SW480 (cell line): ENCODE data around the gene CST4.
"Not testable (repeated sequence)": the region's sequence is repeated elsewhere in the genome, so short reads cannot be mapped to it uniquely, and the experiment has no call there.

Experiments used
- DNase-seq: peaks from one replicate; pipeline ENCODE4 v3.0.0-alpha.2; 2016; ENCODE audit warnings: low spot score

CST4 gene

DNA sequence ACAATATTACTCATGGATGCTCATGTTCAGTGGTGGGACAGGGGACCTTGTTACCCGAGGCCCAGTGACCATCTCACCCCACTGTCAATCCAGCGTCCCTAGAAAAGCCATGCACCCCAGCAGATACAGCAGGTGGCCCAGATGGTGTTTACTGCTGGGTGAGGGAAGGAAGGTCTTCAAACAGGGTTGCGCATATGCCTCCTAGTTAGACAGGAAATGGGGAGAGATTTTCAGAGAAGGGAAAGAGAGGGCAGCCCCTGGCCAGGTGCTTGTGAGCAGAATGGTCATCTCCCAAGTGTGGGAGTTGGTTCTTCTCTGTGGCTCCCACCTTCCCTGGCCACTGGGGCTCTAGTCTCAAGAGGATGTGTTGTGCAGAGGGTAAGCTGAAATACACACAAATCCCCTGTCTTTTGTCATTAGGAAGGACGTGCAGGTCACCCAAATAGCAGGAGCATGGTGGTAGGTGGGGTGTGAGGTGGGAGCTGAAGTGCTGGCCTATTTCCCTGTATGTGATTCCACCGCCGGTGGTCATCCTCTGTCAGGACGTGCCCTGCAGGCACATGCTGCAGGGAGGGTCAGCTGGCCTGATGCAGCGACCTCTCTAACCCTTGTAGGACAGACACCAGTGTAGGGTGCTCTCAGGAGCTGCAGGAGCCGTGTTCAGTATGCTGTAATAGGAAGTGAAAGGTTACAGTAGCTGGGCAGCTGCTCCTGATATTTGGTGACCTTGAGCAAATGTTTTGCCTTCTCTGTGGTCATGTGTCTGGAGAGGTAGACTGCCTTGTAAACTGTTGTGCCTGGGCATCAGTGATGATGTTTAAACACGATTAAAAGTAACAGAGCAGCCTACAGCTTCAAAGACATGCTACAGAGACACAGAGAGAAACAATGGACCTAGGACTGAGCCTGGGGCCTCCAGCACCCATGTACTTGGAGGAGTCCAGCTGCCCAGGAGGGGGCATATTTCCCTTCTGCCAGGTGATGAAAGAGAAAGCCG lies 47.9 kb downstream of the CST4 start:
- DNase-seq = no peak

- no peak for DNase-seq
Observed at GRCh38 chr20:23640018-23640601, 48.7 kb downstream of the CST4 start.

DNA sequence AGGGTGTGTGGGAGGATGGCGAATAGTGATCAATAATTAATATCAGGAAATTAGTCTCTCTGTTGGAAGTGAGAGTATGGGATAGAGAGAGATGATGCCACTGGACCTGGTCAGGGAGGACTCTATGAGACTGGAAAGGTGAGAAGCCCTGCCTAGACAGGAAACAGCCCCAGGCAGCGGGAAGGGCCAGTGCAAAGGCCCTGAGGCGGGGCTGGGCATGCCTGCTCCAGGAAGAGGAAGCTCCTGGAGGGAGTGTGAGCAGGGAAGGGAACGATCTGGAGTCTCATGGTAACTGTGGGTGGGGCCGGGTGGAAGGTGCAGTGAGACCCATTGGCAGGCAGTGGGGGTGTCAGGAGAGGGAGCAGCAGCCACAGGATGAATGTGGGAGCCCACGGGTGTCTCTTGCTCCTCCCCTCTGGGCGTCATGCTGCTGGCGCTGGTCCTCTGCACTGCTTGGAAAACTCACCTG lies 49.3 kb downstream of the CST4 start:
- DNase-seq = no peak

DNA sequence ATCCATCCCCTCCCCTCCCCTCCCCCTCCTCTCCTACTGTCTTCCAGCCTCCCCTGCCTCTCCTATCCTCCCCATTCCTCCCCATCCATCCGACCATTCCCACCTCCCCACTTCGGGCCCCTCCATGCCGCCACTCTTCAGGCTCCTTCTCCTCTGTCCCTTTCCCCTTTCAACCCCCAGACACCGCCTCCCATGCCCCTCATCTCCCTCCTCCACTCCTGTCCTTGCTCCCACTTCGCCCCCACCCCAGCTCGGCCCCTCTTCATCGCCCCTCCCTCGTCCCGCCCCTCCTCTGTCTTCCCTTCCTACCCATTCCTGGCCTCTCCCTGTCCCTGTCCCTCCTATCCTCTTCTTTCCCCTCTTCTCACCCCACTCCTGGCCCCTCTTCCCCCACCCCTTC lies 50.5 kb downstream of the CST4 start:
- DNase-seq = no peak

DNA sequence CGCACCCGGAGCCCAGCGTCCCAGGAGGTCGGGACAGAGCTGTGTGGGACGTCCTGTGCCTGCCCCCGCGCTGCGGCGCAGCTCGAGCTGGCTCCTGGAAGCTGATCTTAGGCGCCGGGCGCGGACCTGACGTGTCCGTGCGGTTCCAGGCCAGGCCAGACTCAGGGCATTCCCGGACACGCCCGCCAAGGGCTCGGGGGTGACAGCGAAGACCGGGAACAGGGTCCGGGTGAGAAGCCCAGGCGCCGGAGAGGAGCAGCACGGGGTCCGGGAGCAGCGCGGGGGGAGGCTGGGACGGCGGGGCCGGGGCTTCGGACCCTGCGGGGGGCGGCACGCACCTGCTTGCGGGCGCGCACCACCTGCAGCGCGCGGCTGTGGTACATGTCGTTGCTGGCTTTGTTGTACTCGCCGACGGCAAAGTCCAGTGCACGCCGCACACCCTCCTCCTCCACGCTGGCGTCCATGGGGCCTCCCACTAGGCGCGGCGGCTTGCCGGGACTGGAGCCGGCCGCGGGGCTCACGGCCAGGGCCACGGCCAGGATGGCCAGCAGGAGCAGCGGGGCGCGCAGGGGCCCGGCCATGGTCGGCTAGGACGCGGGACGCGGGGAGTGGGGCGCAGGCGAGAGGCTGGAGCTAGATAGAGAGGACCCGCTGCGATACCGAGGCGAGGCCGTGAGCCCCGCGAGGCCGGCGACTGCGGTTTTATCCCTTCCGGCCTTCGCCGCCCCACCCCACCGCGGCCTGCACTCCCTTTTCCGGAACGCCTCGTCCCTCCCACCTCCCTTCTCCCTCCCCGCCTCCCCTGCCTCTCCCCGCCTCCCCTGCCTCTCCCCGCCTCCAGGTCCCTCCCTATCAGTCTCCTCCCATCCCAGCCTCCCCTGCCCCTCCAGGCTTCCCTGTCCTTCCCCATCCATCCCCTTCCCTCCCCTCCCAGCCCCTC lies 51.3 kb downstream of the CST4 start, which contains the start of gene CST3:
Gene CST3, minus strand, starts transcription at position 674 of the 940 bp plus-strand sequence. Its CDS starts 93 bp downstream, at position 581.
- DNase-seq = peak; percentile 98

- DNase-seq = no peak
Observed at GRCh38 chr20:23636908-23637281, 51.9 kb downstream of the CST4 start.

GRCh38 chr20:23636182-23636907 lies 52.5 kb downstream of the CST4 start:
- DNase-seq = no peak

- not testable (repeated sequence) for DNase-seq
Observed at GRCh38 chr20:23635768-23636090, 53.1 kb downstream of the CST4 start.
